Adipose tissue (tissue), 3 donors: ENCODE results near the gene RAB23. TPM values are rescaled to one million over a fixed set of nuclear protein-coding genes. Genes with fewer than 3 reads are reported as not detected.

Source experiments
- H3K27ac ChIP-seq: one replicate; pipeline ENCODE4 v1.5.1; 2013; ENCODE audit warnings: low read depth, low read length
- WGBS, 3 donors: extraction: QIAGEN DNeasy Blood & Tissue Kit; methylation state at CpG; one replicate each; pipeline ENCODE4 v1.1.7; 2013; 5-methylcytosine and 5-hydroxymethylcytosine counted together
- polyA plus RNA-seq, 3 donors: library from polyadenylated mRNA; stranded (reverse); fragments of 200-250 nt; gene quantifications; one replicate each; pipeline ENCODE4 v1.2.3, GENCODE V29; 2013
- donor health status: healthy with polysubstance abuse.
- donor health status: Bipolar disorder and iron deficiency.
- donor health status: healthy.

Gene RAB23
- polyA plus RNA-seq, 3 donors, result 1.0 to 16.0 (median 3.2) TPM

DNA sequence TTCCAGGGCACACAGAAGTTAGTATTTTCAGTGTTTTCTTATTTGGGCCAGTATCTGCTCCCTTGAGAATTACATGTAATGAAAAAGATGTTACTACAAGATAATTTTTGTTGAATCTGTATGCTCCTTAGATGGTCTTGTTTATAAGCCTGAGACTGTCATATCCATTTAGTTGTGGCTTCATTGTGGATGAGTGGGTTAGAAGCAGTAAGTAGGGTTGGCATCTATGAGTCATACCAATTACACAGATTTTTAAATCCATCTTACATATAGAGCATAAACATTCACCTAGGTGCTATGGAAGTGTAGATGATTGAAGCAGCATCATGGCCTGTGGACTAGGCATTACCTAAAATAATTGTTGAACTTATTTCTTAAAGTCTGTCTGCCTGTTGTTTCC is 63.4 kb downstream of the RAB23 start:
- no peak overlapping the region for H3K27ac ChIP-seq

DNA sequence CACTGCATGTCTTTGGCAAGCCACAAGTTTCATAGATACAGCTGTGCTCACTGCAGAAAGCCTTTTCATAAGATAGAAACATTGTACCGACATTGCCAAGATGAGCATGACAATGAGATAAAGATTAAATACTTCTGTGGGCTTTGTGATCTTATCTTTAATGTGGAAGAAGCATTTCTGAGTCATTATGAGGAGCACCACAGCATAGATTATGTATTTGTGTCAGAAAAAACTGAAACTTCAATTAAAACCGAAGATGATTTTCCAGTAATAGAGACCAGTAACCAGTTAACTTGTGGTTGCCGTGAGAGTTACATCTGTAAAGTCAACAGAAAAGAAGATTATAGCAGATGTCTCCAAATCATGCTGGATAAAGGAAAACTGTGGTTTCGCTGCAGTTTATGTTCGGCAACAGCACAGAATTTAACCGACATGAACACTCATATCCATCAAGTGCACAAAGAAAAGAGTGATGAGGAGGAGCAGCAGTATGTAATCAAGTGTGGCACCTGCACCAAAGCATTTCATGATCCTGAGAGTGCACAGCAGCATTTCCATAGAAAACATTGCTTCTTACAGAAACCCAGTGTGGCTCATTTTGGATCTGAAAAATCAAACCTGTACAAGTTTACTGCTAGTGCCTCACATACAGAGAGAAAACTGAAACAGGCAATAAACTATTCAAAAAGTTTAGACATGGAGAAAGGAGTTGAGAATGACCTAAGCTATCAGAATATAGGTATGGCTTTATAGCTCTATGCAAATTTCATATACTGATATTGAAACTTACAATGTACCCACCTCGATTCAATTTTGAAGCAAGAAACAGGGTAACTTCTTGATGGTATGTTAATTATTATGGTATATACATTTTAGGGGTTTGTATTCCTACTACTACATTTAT is 73.9 kb downstream of the RAB23 start:
- 87 to 93% (median 89%) methylated on average over 7 of the region's 7 CpGs for WGBS, 3 donors
- H3K27ac ChIP-seq, result no peak overlapping the region

DNA sequence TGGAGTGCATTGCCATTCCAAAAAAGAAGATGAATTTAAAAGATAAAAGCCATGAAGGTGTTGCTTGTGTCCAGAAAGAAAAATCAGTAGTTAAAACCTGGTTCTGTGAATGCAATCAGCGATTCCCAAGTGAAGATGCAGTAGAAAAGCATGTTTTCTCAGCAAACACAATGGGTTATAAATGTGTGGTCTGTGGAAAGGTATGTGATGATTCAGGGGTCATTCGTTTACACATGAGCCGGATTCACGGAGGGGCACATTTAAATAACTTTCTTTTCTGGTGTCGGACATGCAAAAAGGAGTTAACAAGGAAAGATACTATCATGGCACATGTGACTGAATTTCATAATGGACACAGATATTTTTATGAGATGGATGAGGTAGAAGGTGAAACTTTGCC is 74.7 kb downstream of the RAB23 start:
- H3K27ac ChIP-seq, result no peak overlapping the region
- 90 to 97% (median 94%) methylated on average over 5 of the region's 5 CpGs for WGBS, 3 donors

DNA sequence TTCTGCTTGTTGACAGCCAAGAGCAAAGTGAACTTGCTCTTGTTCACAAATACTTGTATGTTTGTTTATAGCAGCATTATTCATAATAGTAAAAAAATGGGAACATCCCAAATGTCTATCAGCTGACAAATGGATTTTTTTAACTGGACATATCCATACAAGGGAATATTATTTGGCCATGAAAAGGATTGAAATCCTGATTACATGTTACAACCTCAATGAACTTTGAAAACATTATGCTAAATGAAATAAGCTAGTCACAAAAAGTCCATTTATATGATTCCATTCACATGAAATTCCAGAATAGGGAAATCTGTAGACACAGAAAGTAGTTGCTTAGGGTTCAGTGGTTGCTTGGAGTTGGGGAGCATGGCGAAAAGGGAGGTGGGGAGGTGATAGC is 78.4 kb downstream of the RAB23 start:
- no peak overlapping the region for H3K27ac ChIP-seq
- 97 to 100% (median 100%) methylated on average over 1 of the region's 1 CpG for WGBS, 3 donors

DNA sequence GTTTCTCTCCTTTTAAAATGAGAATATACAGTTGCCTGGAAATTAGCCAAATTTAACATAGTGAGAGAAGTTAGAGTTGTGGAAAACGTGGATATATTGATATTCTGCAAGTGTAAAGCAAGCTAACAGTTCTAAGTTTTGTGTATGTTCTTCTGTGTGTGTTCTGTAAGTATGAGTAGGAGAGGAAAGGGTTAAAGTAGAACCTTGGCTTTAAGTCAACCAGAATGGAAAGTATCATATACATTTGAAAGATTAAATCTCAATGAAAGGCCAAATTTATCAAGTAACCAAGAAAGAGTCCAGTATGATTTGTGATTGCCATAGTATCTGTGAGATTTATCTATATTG is 80.0 kb downstream of the RAB23 start:
- 83 to 91% (median 86%) methylated on average over 1 of the region's 1 CpG for WGBS, 3 donors
- H3K27ac ChIP-seq, result no peak overlapping the region

DNA sequence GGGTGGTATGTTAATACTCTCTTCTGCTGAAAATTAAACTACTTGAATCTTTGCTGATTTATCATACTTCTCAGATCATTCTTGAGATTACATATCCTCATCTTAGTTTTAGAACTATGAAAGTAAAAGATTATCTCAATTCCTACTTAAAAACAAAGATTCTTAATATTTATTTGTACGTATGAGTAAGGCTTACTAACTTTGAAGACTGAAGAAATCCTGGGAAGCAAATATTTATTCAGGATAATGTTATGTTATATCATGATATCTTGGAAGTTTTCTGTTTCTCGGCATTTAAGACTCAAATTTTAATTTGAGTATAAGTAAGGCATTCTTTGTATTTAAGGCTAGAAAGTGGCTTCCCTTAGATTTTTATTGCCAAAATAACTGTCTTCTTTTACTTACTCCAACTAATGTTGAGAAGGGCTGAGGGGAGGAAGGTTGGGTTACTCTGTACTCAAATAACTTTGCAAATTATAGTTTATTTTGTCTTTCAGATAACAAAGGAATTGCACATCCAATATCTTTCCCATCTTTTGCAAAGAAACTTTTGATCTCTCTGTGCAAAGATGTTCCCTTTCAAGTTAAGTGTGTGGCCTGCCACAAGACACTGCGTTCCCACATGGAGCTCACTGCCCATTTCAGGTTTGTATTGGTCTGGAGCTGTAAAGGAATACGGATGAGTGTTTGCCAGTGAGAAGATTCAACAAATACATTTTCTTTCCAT is 80.5 kb downstream of the RAB23 start:
- WGBS, 3 donors, result 91 to 96% (median 93%) methylated on average over 4 of the region's 4 CpGs
- no peak overlapping the region for H3K27ac ChIP-seq

DNA sequence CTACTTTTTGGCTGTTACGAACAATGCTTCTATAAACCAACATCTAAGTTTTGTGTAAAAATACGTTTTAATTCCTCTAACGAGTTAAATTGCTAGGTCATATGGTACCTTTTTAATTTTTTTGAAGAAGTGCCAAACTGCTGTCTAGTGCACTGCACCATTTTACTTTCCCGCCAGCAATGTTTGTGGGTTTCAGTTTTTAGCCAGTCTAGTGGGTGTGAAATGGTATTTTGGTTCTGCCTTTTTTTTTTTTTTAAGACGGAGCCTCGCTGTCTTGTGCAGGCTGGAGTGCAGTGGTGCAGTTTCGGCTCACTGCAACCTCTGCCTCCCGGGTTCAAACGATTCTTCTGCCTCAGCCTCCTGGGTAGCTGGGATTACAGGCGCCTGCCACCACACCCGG is 84.1 kb downstream of the RAB23 start:
- H3K27ac ChIP-seq, result no peak overlapping the region
- WGBS, 3 donors, result 95 to 97% (median 96%) methylated on average over 11 of the region's 11 CpGs

DNA sequence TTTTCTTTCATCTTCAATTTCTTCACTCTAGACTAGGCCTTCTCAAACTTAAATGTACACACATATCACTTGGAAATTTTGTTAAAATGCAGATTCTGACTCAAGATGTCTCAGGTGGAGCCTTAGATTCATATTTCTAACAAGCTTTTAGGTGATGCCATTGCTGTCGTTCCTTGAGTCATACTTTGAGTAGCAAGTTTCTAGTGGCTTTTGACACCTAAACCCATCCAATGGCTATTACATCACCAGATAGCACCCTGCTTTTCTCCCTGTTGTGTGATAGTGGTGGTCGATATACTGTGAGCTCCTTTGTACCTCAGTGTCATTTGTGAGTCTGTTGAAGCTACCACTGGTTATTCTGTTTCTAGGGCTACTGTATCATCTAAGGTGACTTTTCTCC is 84.8 kb downstream of the RAB23 start:
- H3K27ac ChIP-seq, result no peak overlapping the region
- WGBS, 3 donors, result 90 to 100% (median 94%) methylated on average over 2 of the region's 2 CpGs

Other genes starting within 250 kb of the RAB23 start
- 1 to 10 TPM; 1.2 to 4.0 (median 3.1) TPM for gene KIAA1586, start 175.6 kb downstream of the RAB23 start, polyA plus RNA-seq
- 1 to 10 TPM; 6.5 to 9.9 (median 9.3) TPM for gene ZNF451, start 132.1 kb downstream of the RAB23 start, polyA plus RNA-seq
- 1 to 10 TPM; 1.0 to 4.8 (median 2.3) TPM for gene BAG2, start 50.0 kb downstream of the RAB23 start, polyA plus RNA-seq
- gene PRIM2, start 95.3 kb upstream of the RAB23 start, polyA plus RNA-seq, result 1 to 10 TPM; 2.4 to 4.0 (median 2.9) TPM